Thyroid gland (tissue), 4 donors: Measurements from ENCODE around the gene MBIP.

ENCODE experiments used
- CTCF ChIP-seq, 6 experiments: fragments of 200-600 bp in 3 of 6; fragments of 450-650 bp in 3 of 6; sonication (generic) in 3 of 6; IDR thresholded peaks; one replicate each; pipeline ENCODE4 v1.5.1; 2016 to 2019; ENCODE audit warnings: antibody characterized with exemption in 6 of 6, mild to moderate bottlenecking in 2 of 6, inconsistent platforms in 1 of 6, moderate library complexity in 1 of 6
- POLR2A ChIP-seq, 2 donors: fragments of 450-650 bp; IDR thresholded peaks; one replicate each; pipeline ENCODE4 v1.6.1; 2017; ENCODE audit warnings: antibody characterized with exemption in 2 of 2, mild to moderate bottlenecking in 2 of 2, moderate library complexity in 1 of 2

DNA sequence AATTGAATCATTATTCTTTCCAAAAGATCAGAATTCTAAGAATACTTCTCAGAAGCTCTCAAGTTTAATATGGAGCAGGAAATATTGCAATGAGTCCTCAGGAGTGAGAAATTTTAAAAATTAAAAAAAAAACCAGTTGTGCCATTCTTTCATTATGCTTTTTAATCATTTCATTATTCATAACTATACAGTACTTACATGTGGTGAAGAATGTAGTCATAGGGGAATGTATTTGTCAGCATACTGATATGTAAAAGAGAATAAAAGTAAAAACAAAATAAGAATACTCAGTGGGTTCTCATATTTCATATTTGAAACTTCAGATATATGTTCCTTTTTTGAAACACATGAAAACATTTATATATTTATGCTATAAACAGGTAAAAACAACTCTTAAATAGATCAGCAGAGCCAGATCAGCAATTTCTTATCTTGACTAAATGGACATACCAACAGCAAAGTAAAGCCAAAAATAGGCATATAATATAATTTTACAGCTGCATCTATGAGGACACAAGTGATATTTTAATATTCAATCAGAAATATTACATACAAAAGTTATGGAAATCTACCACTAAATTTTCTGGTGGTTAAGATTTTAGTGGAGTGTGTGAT, 19.9 kb upstream of the MBIP start:
- TF ChIP-seq POLR2A (IDR thresholded peaks at IDR 0.05) = no peak
- no peak for TF ChIP-seq CTCF (IDR thresholded peaks at IDR 0.05)
